Stimulated activated CD8-positive, alpha-beta memory T cell treated with anti-CD3 and anti-CD28 coated beads, Interleukin-4, amount 100 ng/mL, for 48 hours (primary cell): ENCODE measurements around the gene WDFY2.
"Not testable (repeated sequence)": the region's sequence is repeated elsewhere in the genome, so short reads cannot be mapped to it uniquely, and the experiment has no call there.

Experiments
- DNase-seq: peaks from one replicate; pipeline ENCODE4 v3.0.0-alpha.2; 2020

WDFY2 gene

GRCh38 chr13:51635137-51635878 is 51.0 kb downstream of the WDFY2 start:
- DNase-seq = no peak

DNA sequence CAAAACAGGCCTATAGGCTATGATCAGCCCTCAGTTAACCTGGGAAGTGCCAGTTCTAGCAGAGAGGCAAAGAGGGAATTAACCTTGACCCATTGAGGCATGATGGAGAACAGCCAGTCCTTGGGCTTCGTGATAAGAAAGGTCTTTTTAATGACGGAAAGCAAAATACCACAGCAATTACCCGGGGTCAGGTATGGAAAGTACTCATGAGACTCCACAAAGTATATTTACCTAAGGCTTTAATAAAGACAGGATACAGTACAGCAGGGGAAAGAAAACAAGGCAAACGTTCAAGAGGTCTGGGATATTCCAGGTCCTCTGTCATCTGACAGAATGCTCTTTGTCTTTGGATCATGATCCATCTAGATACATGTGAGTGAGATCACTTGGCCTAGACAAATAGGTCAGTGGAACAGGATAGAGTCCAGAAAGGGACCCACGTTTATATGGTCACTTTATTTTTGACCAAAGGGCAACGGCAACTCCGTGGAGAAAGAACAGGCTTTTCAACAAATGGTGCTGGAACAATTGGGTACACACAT is 52.2 kb downstream of the WDFY2 start:
- DNase-seq = no peak

GRCh38 chr13:51637852-51638215 is 53.6 kb downstream of the WDFY2 start:
- DNase-seq = no peak

GRCh38 chr13:51638216-51638871 is 54.1 kb downstream of the WDFY2 start:
- no peak for DNase-seq

GRCh38 chr13:51639171-51639570 is 54.9 kb downstream of the WDFY2 start:
- DNase-seq = no peak

GRCh38 chr13:51640696-51641095 is 56.4 kb downstream of the WDFY2 start:
- not testable (repeated sequence) for DNase-seq

- no peak for DNase-seq
Observed at GRCh38 chr13:51643105-51643881, 59.0 kb downstream of the WDFY2 start.

GRCh38 chr13:51643882-51644281 is 59.6 kb downstream of the WDFY2 start:
- DNase-seq = no peak

GRCh38 chr13:51644654-51645053 is 60.4 kb downstream of the WDFY2 start:
- DNase-seq = no peak

- DNase-seq = no peak
Observed at GRCh38 chr13:51645154-51645650, 60.9 kb downstream of the WDFY2 start.

GRCh38 chr13:51645761-51646670 is 61.8 kb downstream of the WDFY2 start:
- no peak for DNase-seq

DNA sequence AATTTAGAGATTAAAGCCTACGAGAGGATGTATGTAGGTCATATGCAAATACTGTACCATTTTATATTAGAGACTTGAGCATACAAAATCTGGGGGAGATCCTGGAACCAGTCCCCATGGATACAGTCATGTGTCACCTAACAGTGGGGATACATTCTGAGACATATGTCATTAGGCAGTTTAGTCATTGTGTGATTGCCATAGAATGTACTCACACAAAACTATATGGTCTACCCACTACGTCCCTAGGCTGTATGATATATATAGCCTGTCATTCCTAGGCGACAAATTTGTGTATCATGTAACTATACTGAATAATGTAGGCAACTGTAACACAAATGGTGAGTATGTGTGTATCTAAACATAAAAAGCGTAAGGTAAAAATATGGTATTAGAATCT is 62.8 kb downstream of the WDFY2 start:
- no peak for DNase-seq

GRCh38 chr13:51652193-51652592 is 67.9 kb downstream of the WDFY2 start:
- DNase-seq = not testable (repeated sequence)

DNA sequence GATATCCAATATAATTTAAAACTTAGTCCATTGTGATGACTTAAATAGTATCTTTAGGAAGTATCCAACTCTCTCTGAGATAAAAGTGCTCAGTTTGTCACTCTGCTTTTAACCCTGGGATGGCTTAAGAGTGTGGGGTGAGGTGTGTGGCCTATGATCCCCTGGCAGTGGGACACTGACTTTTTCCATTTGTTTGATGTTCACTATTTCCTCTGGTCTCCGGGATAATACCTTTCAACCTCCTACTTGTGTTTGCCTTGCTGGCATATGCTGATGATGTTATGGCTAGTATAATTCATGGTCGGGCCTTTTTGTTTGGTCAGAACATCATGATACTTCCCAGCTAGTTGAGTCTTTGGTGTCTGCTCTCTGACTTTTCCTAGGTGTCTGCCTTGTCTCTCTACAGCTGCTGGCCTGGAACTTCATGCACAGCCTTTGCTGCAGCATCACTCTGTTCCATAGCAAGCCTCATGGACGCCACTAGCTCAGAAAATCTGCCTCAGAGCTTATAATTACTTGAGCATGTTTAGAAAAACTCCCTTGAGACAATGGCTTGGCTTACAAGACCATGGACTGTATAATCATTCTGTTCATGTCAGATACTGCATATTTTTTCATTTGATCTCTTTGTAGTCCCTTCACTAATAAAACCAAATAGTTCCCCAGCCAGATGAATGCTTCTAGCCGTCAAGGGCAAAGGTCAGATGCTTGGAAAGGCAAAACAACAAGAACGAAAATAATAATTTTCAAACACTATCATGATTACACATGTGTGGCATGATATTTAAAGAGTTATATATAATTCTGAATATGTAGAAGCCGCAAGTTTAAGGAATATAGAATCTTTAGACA is 75.2 kb downstream of the WDFY2 start:
- no peak for DNase-seq

DNA sequence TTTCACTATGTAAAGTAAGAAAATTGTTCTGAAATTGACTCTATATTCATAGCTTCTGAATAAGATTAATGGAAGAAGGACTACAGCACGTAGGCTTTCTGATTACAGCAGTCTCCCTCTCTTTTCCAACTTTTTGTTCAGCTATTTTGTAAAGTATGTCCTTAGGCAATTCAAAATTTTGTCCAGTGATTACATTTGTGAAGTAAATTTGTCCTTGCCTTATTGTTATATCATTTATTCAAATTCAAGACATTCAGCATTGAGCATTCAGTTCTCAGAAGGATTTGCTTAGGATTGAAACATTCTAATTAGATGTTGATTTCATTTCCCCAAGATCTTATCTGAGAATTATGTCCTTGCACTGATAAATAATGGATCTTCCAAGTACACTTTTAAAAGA is 76.6 kb downstream of the WDFY2 start:
- no peak for DNase-seq

GRCh38 chr13:51663973-51664957 is 80.0 kb downstream of the WDFY2 start:
- DNase-seq = no peak

- DNase-seq = no peak
Observed at GRCh38 chr13:51665456-51665855, 81.2 kb downstream of the WDFY2 start.

GRCh38 chr13:51666374-51666773 is 82.1 kb downstream of the WDFY2 start:
- no peak for DNase-seq

DNA sequence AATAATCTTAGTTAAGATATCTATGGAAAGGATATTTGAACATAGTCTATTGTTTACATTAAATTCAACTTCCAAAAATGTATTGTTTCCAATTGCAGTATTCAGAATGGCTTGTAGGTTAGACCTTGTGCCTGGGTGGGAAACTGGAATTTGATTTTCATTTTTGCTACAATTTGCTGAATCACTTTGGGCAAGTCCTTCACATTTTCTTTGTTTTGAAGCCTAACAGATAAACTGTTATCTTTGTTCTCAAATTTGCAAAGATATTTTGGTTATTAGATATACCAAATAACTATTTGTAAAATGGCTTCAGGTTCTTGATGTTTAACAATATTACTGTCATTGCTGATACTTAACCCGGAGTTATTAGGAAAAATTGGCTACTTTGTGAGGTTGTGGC is 82.6 kb downstream of the WDFY2 start:
- no peak for DNase-seq

GRCh38 chr13:51668580-51669195 is 84.4 kb downstream of the WDFY2 start:
- DNase-seq = no peak
